ENCODE measurements around the gene LARP1.
A peak's percentile ranks its signal among the peaks of the same experiment; 100 is the strongest.

The LARP1 gene

GRCh38 chr5:154780128-154780527, 25.0 kb downstream of the LARP1 start:
- no peak for TF ChIP-seq MYC (IDR thresholded peaks at IDR 0.05; ENCODE audit: low read depth, low read length)
- TF ChIP-seq POLR2A (IDR thresholded peaks at IDR 0.05; ENCODE audit: extremely low read depth, insufficient read length) = no peak
- no peak for TF ChIP-seq MAX (IDR thresholded peaks at IDR 0.05; ENCODE audit: low read depth, low read length)
- TF ChIP-seq CTCF (IDR thresholded peaks at IDR 0.05; ENCODE audit: low read depth, low read length) = no peak
- H3K4me3 ChIP-seq (ENCODE audit: low read depth, low read length) = no peak overlapping the region
- no peak for DNase-seq (ENCODE audit: low read depth)

GRCh38 chr5:154782326-154782725, 27.1 kb downstream of the LARP1 start:
- DNase-seq (ENCODE audit: low read depth) = no peak
- no peak for TF ChIP-seq POLR2A (IDR thresholded peaks at IDR 0.05; ENCODE audit: extremely low read depth, insufficient read length)
- no peak for TF ChIP-seq CTCF (IDR thresholded peaks at IDR 0.05; ENCODE audit: low read depth, low read length)
- no peak for TF ChIP-seq MAX (IDR thresholded peaks at IDR 0.05; ENCODE audit: low read depth, low read length)
- TF ChIP-seq MYC (IDR thresholded peaks at IDR 0.05; ENCODE audit: low read depth, low read length) = no peak
- no peak overlapping the region for H3K4me3 ChIP-seq (ENCODE audit: low read depth, low read length)

DNA sequence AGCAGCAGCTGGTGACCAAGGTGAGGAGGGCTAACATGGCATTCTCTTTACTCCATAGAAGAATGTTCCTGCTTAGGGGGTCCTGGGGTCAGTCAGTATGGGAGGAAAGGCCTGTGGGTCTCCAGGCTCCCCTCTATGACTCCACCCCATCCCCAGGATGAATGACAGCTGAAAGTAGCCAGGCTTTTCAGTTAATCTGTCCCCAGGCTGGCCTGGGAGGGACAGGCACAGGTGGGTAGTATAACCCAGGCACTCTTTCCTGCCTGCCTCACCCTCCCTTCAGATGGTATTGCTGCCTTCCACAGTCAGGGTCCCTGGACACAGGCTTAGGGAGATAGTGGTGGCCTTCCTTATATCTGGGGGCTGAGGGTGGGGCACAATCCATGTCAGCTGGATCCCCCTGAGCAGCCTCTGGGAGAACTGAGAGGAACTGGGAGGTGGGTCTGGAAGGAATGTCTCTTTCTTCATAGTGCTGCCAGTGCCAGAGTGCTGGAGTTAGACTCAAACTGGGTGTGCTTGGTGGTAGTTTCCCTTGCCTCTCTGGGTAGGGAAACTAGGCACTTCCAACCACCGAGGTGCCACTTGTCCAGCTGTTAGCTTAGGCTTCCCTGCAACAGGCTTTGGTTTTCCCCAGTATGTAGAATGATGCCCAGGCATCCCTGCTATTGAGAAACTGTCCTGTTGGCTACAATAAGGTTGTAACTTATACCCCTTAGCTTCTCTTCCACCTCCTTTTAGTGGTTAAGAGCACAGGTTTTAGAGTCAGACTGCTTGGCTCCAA, 27.8 kb downstream of the LARP1 start:
- no peak overlapping the region for H3K4me3 ChIP-seq (ENCODE audit: low read depth, low read length)
- no peak for TF ChIP-seq MYC (IDR thresholded peaks at IDR 0.05; ENCODE audit: low read depth, low read length)
- TF ChIP-seq MAX (IDR thresholded peaks at IDR 0.05; ENCODE audit: low read depth, low read length) = no peak
- no peak for TF ChIP-seq POLR2A (IDR thresholded peaks at IDR 0.05; ENCODE audit: extremely low read depth, insufficient read length)
- no peak for TF ChIP-seq CTCF (IDR thresholded peaks at IDR 0.05; ENCODE audit: low read depth, low read length)
- no peak for DNase-seq (ENCODE audit: low read depth)

GRCh38 chr5:154783774-154784460, 28.7 kb downstream of the LARP1 start:
- DNase-seq (ENCODE audit: low read depth) = peak; percentile 29
- H3K4me3 ChIP-seq (ENCODE audit: low read depth, low read length) = no peak overlapping the region
- TF ChIP-seq CTCF (IDR thresholded peaks at IDR 0.05; ENCODE audit: low read depth, low read length) = no peak
- no peak for TF ChIP-seq MAX (IDR thresholded peaks at IDR 0.05; ENCODE audit: low read depth, low read length)
- TF ChIP-seq MYC (IDR thresholded peaks at IDR 0.05; ENCODE audit: low read depth, low read length) = no peak
- TF ChIP-seq POLR2A (IDR thresholded peaks at IDR 0.05; ENCODE audit: extremely low read depth, insufficient read length) = no peak

DNA sequence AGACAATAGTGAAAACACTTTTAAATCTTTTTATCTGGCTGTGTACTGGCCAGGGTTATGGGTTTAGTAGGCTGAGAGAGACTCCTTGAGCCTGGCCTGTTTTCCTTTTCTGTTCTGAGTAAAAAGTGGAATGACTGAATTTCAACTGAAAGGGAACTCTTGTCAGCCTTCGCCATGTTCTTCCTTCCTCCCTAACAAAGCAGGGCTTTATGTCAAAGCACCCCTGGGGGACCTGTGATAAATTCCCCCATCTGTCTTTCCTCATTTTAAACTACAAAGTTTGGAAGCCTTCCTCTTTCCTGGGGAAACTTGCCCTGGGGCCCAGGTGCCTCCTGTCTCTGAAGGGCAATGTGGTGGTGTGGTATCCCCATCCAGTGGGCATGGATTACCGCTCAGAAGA, 29.7 kb downstream of the LARP1 start:
- no peak for TF ChIP-seq MAX (IDR thresholded peaks at IDR 0.05; ENCODE audit: low read depth, low read length)
- no peak for TF ChIP-seq POLR2A (IDR thresholded peaks at IDR 0.05; ENCODE audit: extremely low read depth, insufficient read length)
- no peak for TF ChIP-seq CTCF (IDR thresholded peaks at IDR 0.05; ENCODE audit: low read depth, low read length)
- TF ChIP-seq MYC (IDR thresholded peaks at IDR 0.05; ENCODE audit: low read depth, low read length) = no peak
- no peak overlapping the region for H3K4me3 ChIP-seq (ENCODE audit: low read depth, low read length)
- no peak for DNase-seq (ENCODE audit: low read depth)

Data from NB4 (cell line).